ENCODE measurements around the gene BCAR3. TPM values are rescaled to one million over a fixed set of nuclear protein-coding genes. Genes with fewer than 3 reads are reported as not detected.

Gene BCAR3
- total RNA-seq, 4 donors from 2014 or later, result 17.3 to 72.7 (median 54.2) TPM

DNA sequence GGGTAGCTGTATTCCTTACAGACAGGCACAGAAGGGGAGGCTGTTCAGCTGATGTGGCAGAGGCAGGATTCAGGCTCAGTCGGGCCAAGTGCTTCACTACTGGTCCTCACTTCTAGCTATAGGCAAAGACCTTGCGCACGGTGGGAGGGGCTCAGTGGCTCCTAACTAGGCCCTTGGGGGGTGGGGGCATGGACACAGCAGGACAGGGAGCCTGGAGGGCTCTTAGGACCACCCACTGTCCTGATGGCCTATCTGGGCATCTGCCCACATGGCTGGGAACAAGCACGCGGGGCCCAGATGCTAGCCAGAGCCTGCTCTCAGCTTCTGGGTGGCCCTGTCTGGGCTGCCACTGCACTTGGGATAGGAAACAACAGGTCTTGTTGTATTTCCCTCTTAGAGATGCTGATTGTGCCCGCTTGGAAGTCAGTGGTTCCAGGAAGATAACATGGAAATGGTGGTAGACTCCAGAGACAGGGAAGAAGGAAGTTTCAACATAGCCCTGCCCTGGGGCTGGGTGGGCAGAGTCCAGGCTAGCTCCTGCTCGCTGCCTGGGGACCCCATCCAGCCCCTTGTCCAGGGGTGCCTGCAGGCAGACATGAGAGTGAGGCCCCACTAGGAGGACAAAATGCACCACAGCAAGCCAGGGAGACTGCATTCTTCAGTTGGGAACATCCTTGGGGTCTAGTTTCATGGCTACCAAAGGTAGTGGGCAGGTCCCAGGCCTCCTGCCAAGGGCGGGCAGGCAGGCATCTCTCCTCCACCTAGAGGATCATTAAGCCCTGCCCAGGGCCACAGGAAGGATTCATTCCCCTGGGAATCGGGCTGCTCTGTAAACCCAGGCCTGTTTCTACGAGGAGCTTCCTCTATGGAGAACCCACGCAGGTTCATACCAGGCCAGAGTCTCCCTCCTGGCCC, 102.5 kb downstream of the BCAR3 start:
- Histone ChIP-seq H3K27me3 (no peaks in the 10 kb centered on the region), H3K36me3 (peaks cover 0 to 27% (median 0%) of the 10 kb centered on the region in 3 donors), H3K27ac (peak overlapping the region in 3 of 4 donors; percentile 14 to 81 (median 62)), H3K4me3 (peak overlapping the region in 2 of 4 donors; percentile 5 to 18), H3K4me1 (peaks cover 0 to 29% (median 0%) of the 10 kb centered on the region in 4 donors), H3K9me3 (no peaks in the 10 kb centered on the region)
- TF ChIP-seq CTCF (IDR thresholded peaks at IDR 0.05), result no peak
- no peak for TF ChIP-seq POLR2A (IDR thresholded peaks at IDR 0.05)
- no peak for DNase-seq

DNA sequence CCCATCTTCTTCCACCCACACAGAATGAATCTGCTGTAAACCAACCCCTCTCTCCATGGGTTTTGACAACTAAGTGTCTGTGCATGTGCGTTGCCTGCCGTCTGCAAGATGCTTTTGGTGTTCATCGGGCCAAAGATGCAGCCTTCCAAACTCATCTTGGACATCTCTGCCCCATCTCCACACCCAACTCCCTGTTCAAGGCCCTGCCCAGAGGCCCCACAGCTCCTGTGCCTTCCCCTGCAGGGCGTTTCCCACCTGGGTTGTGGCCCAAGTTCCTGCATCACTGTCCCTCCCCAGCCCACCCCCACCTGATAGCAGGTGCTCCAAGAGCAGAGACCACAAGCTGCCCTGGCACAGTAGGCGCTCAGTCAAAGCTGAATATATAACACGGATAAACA, 103.2 kb downstream of the BCAR3 start:
- H3K27me3 ChIP-seq, result no peaks in the 10 kb centered on the region
- peaks cover 0 to 34% (median 0%) of the 10 kb centered on the region in 3 donors for H3K36me3 ChIP-seq
- no peaks in the 10 kb centered on the region for H3K9me3 ChIP-seq
- H3K4me1 ChIP-seq, result peaks cover 0 to 26% (median 0%) of the 10 kb centered on the region in 4 donors
- no peak for DNase-seq
- TF ChIP-seq CTCF (IDR thresholded peaks at IDR 0.05), result no peak
- TF ChIP-seq POLR2A (IDR thresholded peaks at IDR 0.05), result no peak
- no peak overlapping the region for H3K27ac ChIP-seq
- no peak overlapping the region for H3K4me3 ChIP-seq

DNA sequence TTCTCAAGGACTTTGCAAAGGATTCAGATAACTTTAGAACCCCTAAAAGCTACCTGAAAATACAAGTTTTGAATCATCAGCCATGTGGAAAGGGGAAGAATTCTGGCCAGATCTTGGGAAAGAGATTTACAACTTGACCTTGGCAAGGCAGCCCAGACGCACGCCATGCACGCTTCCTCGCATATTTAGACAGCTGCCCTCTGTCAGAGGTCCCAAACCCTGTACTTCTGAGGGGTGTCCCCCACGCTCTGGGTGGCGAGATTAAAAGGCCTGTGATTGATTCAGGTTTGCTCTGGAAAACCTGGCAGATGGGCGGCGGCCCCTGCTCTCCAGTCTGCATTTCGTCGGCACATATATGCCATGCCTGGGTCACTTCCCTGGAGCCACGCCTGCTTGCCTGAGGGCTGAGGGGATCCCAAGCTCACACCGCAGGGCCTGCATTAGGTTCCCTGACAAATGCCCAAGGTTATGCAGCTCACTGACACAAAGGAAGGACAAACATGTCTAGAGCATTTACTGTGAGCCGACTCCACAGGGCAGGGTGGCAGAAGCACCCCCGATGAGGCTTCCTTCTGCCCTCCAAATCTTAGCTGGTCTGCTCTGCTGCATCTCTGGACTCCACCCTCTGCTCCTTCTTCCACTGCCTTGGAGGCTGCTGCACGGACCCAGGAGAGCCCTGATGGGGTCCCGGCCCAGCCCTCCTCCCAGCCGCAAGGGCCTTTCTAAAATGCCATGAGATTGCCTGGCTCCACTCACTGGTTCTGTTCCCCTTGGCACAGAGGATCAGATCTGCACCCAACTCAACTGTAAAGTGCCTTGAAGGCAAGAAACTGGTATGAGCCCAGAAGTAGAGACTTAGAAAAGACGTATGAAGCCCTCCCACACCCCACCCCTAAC, 103.9 kb downstream of the BCAR3 start:
- no peaks in the 10 kb centered on the region for H3K27me3 ChIP-seq
- DNase-seq, result no peak
- H3K36me3 ChIP-seq, result peaks cover 0 to 37% (median 0%) of the 10 kb centered on the region in 3 donors
- TF ChIP-seq CTCF (IDR thresholded peaks at IDR 0.05) (no peak), POLR2A (IDR thresholded peaks at IDR 0.05) (no peak)
- no peaks in the 10 kb centered on the region for H3K9me3 ChIP-seq
- no peak overlapping the region for H3K4me3 ChIP-seq
- H3K27ac ChIP-seq, result no peak overlapping the region
- peaks cover 0 to 21% (median 0%) of the 10 kb centered on the region in 4 donors for H3K4me1 ChIP-seq

- DNase-seq, result no peak
- peaks cover 0 to 21% (median 0%) of the 10 kb centered on the region in 4 donors for H3K4me1 ChIP-seq
- H3K36me3 ChIP-seq, result peaks cover 0 to 41% (median 0%) of the 10 kb centered on the region in 3 donors
- H3K27me3 ChIP-seq, result no peaks in the 10 kb centered on the region
- H3K9me3 ChIP-seq, result no peaks in the 10 kb centered on the region
- no peak overlapping the region for H3K27ac ChIP-seq
- TF ChIP-seq POLR2A (IDR thresholded peaks at IDR 0.05), result no peak
- TF ChIP-seq CTCF (IDR thresholded peaks at IDR 0.05), result no peak
- no peak overlapping the region for H3K4me3 ChIP-seq
These were observed 104.9 kb downstream of the BCAR3 start for GRCh38 chr1:93576746-93577145.

DNA sequence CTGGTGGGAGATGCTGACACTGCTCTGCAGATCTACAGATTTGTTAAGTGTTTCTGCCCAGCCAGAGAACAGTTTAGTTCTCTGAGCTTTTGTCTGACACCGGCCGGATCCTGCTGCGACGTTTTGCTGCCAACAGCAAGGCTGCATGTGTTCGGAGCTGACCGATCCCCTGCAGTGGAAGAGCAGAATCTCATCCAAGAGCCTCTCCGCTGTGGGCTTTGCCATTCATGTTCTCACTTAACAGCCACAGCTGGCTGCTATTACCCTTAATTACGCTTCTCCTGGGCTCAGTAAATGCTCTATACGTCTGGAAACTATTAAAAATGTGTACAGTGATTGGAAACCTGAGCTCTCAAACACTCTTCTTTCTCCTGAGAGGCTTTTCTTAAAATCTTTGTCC, 105.3 kb downstream of the BCAR3 start:
- Histone ChIP-seq H3K27ac (no peak overlapping the region), H3K9me3 (no peaks in the 10 kb centered on the region), H3K4me3 (no peak overlapping the region), H3K36me3 (peaks cover 0 to 45% (median 0%) of the 10 kb centered on the region in 3 donors), H3K27me3 (no peaks in the 10 kb centered on the region), H3K4me1 (peaks cover 0 to 21% (median 0%) of the 10 kb centered on the region in 4 donors)
- DNase-seq, result no peak
- no peak for TF ChIP-seq POLR2A (IDR thresholded peaks at IDR 0.05)
- TF ChIP-seq CTCF (IDR thresholded peaks at IDR 0.05), result no peak

Measured in Peyer's patch (tissue), 4 donors.